Measurements from ENCODE around the gene PPP1R7.

GRCh38 chr2:241111440-241111805 lies 38.8 kb upstream of the PPP1R7 start:
- no peak for TF ChIP-seq CTCF (IDR thresholded peaks at IDR 0.05; ENCODE audit: poor library complexity, severe bottlenecking)
- TF ChIP-seq POLR2AphosphoS5 (IDR thresholded peaks at IDR 0.05): no peak
- TF ChIP-seq EZH2 (IDR thresholded peaks at IDR 0.05; ENCODE audit: borderline replicate concordance, insufficient read depth, low read length, poor library complexity, severe bottlenecking): no peak
- no peak for TF ChIP-seq MXI1 (conservative IDR thresholded peaks at IDR 0.05; ENCODE audit: poor library complexity, severe bottlenecking)
- TF ChIP-seq TAF1 (IDR thresholded peaks at IDR 0.05; ENCODE audit: low read depth): no peak
- no peak for TF ChIP-seq EP300 (conservative IDR thresholded peaks at IDR 0.05; ENCODE audit: poor library complexity, severe bottlenecking)
- TF ChIP-seq RAD21 (conservative IDR thresholded peaks at IDR 0.05): no peak
- TF ChIP-seq, protein P1, sequence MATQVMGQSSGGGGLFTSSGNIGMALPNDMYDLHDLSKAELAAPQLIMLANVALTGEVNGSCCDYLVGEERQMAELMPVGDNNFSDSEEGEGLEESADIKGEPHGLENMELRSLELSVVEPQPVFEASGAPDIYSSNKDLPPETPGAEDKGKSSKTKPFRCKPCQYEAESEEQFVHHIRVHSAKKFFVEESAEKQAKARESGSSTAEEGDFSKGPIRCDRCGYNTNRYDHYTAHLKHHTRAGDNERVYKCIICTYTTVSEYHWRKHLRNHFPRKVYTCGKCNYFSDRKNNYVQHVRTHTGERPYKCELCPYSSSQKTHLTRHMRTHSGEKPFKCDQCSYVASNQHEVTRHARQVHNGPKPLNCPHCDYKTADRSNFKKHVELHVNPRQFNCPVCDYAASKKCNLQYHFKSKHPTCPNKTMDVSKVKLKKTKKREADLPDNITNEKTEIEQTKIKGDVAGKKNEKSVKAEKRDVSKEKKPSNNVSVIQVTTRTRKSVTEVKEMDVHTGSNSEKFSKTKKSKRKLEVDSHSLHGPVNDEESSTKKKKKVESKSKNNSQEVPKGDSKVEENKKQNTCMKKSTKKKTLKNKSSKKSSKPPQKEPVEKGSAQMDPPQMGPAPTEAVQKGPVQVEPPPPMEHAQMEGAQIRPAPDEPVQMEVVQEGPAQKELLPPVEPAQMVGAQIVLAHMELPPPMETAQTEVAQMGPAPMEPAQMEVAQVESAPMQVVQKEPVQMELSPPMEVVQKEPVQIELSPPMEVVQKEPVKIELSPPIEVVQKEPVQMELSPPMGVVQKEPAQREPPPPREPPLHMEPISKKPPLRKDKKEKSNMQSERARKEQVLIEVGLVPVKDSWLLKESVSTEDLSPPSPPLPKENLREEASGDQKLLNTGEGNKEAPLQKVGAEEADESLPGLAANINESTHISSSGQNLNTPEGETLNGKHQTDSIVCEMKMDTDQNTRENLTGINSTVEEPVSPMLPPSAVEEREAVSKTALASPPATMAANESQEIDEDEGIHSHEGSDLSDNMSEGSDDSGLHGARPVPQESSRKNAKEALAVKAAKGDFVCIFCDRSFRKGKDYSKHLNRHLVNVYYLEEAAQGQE (IDR thresholded peaks at IDR 0.05; ENCODE audit: borderline replicate concordance): no peak

Measured in neural cell (in vitro differentiated cells).